Mammary epithelial cell (primary cell): ENCODE data around the gene STAP1.

Experiments used
- EZH2 ChIP-seq: IDR thresholded peaks from 2 replicates; pipeline ENCODE4 v1.6.1; 2012; ENCODE audit warnings: low read length, inconsistent platforms, borderline replicate concordance
- TF ChIP-seq, protein P1 (sequence below), 2 donors: IDR thresholded peaks in 1 of 2; conservative IDR thresholded peaks in 1 of 2; 2 replicates each; pipeline ENCODE4 v1.5.1; 2011 to 2012; ENCODE audit warnings: inconsistent platforms in 2 of 2, low read length in 2 of 2, mild to moderate bottlenecking in 2 of 2, control low read depth in 1 of 2, low read depth in 1 of 2; ENCODE audit not compliant: insufficient read depth in 1 of 2; ENCODE audit errors: extremely low read depth in 1 of 2

GRCh38 chr4:67587156-67587555 lies 28.6 kb downstream of the STAP1 start:
- TF ChIP-seq, protein P1, sequence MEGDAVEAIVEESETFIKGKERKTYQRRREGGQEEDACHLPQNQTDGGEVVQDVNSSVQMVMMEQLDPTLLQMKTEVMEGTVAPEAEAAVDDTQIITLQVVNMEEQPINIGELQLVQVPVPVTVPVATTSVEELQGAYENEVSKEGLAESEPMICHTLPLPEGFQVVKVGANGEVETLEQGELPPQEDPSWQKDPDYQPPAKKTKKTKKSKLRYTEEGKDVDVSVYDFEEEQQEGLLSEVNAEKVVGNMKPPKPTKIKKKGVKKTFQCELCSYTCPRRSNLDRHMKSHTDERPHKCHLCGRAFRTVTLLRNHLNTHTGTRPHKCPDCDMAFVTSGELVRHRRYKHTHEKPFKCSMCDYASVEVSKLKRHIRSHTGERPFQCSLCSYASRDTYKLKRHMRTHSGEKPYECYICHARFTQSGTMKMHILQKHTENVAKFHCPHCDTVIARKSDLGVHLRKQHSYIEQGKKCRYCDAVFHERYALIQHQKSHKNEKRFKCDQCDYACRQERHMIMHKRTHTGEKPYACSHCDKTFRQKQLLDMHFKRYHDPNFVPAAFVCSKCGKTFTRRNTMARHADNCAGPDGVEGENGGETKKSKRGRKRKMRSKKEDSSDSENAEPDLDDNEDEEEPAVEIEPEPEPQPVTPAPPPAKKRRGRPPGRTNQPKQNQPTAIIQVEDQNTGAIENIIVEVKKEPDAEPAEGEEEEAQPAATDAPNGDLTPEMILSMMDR (conservative IDR thresholded peaks at IDR 0.05 in 1 of 2, IDR thresholded peaks at IDR 0.05 in 1 of 2; ENCODE audit: extremely low read depth in 1 of 2, insufficient read depth in 1 of 2, low read depth in 1 of 2, low read length in 2 of 2): no peak
- TF ChIP-seq EZH2: no peak
